ENCODE measurements around the gene XNDC1N.

The XNDC1N gene

DNA sequence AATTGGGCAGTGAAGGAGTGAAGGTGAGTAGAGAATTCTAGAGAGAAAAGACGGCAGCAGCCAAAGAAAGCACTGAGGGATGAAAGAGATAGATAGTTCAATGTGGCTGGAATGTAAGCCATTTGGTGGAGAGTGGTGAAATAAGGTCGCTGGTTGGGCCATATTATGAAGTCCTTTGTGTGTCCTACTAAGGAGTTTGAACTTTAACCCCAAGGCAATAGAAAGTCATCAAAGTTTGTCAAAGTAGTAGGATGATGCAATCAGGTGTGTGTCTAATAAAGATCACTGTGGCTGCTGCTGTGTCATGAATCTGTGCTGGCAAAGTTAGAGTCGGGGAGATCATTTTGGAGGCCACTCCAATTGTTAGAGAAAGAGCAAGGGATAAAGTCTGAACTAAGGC is 19.1 kb upstream of the XNDC1N start:
- no peak overlapping the region for H3K4me3 ChIP-seq (replicated peaks; ENCODE audit: low read depth, low read length)
- DNase-seq (ENCODE audit: low read depth), result no peak
- TF ChIP-seq, protein P1, sequence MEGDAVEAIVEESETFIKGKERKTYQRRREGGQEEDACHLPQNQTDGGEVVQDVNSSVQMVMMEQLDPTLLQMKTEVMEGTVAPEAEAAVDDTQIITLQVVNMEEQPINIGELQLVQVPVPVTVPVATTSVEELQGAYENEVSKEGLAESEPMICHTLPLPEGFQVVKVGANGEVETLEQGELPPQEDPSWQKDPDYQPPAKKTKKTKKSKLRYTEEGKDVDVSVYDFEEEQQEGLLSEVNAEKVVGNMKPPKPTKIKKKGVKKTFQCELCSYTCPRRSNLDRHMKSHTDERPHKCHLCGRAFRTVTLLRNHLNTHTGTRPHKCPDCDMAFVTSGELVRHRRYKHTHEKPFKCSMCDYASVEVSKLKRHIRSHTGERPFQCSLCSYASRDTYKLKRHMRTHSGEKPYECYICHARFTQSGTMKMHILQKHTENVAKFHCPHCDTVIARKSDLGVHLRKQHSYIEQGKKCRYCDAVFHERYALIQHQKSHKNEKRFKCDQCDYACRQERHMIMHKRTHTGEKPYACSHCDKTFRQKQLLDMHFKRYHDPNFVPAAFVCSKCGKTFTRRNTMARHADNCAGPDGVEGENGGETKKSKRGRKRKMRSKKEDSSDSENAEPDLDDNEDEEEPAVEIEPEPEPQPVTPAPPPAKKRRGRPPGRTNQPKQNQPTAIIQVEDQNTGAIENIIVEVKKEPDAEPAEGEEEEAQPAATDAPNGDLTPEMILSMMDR (IDR thresholded peaks at IDR 0.05; ENCODE audit: low read length, missing control alignments), result no peak

DNA sequence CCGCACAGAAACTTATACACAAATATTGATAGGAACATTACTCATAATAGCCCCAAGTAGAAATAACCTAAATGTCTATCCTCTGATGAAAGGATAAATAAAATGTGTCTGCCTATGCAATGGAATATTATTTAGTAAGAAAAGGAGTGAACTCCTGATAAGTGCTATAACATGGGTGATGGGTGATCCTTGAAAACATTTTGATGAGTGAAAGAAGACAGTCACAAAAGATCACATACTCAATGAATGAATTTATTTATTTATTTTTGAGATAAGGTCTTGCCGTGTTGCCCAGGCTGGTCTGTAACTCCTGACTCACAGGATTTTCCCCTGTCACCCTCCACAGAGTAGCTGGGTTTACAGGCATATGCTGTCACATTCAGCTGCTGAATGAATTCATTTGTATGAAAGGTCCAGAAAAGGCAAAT is 17.8 kb upstream of the XNDC1N start:
- peak; percentile 55 for DNase-seq (ENCODE audit: low read depth)
- no peak overlapping the region for H3K4me3 ChIP-seq (replicated peaks; ENCODE audit: low read depth, low read length)
- TF ChIP-seq, protein P1 (IDR thresholded peaks at IDR 0.05; ENCODE audit: low read length, missing control alignments), result no peak

DNA sequence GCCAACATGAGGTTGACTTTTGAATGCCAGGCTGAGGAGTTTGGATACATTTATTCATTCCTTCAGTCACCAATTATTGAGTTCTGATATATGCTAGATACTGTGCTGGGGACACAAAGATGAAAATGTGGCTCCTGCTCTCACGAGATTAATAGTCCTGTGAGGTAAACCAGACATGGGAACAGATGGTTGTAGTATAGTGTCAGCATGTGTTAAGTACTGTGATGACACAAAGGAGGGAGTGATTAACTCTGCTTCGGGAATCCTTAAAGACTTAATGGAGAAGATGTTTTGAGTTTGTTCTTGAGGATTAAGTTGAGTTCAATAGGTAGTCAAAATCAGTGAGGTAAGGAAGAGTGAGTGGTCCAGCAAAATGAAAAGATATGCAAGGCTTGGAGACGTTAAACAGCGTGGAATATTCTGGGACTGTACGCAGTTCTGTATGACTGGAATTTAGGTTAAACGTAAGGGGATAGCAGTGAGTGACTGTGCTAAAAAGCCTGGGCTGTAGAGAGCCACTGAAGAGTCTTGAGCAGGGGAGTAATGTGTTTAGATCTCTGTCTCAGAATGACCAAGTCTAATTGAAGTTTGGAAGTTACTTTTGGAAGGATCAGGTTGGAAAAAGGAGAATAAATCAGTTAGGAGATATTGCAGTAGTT is 12.3 kb upstream of the XNDC1N start:
- no peak for DNase-seq (ENCODE audit: low read depth)
- TF ChIP-seq, protein P1 (IDR thresholded peaks at IDR 0.05; ENCODE audit: low read length, missing control alignments), result no peak
- no peak overlapping the region for H3K4me3 ChIP-seq (replicated peaks; ENCODE audit: low read depth, low read length)

DNA sequence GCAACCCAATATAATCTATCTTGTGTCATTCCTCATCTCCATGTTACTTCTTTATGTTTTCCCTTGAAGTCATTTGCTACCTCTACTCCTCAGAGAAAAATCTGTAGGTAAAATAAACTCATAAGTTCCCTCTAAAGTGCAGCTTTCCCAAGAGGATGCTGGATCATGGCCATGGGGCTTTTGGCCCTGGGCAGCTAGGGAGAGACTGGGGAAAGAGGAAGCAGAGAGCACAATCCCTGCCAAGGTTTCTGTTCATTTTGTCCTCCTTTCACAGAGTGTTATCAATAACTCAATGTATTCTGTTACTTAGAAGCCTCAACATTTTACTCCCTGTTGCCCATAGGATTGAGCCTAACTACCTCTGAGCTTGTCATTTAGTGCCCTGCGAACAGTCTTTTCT is 9.4 kb upstream of the XNDC1N start:
- H3K4me3 ChIP-seq (replicated peaks; ENCODE audit: low read depth, low read length), result no peak overlapping the region
- DNase-seq (ENCODE audit: low read depth), result peak; percentile 35
- TF ChIP-seq, protein P1 (IDR thresholded peaks at IDR 0.05; ENCODE audit: low read length, missing control alignments), result no peak

DNA sequence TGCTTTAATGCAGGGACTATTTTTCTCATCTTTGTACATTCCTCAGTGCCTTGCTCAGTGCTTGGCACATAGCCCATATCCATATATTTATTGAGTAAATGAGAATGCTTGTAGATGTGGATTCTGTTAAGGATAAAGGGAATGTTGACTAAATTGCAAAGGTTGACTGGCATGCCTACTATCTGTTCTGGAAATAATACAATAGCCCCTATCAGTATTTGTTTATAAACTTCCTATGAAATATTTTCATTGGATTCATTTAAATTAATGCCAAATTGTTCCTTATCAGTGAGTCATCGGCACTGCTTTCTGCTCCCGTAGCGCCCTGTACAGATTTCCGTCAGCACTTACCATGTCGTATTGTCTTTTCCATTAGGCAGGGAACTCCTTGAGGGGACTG is 8.4 kb upstream of the XNDC1N start:
- no peak overlapping the region for H3K4me3 ChIP-seq (replicated peaks; ENCODE audit: low read depth, low read length)
- TF ChIP-seq, protein P1 (IDR thresholded peaks at IDR 0.05; ENCODE audit: low read length, missing control alignments), result no peak
- DNase-seq (ENCODE audit: low read depth), result peak; percentile 69

DNA sequence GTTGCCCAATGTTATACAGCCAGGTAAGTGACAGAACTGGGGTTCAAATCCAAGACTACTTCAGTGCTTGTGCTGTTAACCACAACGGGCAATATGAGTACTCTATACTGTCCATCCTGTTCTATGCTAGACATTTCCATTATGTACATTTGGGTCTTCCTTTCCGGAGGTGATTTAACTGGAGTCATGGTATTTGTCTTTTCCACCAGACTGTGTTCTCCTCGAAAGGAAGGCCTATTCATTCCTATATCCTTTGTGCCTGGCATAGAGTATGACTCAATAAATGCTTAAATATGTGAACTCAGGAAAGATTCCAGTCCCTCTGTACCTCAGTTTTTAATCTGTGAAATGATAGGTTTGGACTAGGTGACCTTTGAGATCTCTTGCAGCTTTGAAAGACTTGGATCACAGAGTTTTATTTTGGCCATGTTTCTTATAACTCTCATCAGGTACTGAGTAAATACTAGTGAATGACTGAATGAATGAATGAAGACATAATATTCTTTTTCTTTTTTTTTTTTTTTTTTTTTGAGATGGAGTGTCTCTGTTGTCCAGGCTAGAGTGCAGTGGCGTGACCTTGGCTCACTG is 7.0 kb upstream of the XNDC1N start:
- TF ChIP-seq, protein P1 (IDR thresholded peaks at IDR 0.05; ENCODE audit: low read length, missing control alignments), result no peak
- H3K4me3 ChIP-seq (replicated peaks; ENCODE audit: low read depth, low read length), result no peak overlapping the region
- DNase-seq (ENCODE audit: low read depth), result no peak

DNA sequence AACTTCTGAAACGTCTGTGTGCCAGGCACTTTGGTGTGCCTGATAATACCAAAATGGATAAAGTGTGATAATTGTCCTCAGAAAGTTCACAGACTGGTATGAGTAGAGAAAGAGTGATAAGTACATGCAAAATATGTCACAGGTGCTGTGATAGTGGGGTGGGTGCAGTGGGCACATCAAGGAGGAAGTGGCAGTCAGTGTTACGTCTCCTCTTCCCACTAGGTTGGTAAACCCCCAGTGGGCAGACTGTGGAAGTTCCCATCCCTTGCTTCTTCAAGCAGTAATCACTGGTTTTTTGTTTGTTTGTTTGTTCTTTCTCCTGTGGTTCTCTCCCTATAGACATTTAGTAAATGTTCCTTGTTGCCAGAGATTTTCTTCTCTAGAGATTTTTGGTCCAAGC is 5.8 kb upstream of the XNDC1N start:
- H3K4me3 ChIP-seq (replicated peaks; ENCODE audit: low read depth, low read length), result no peak overlapping the region
- TF ChIP-seq, protein P1 (IDR thresholded peaks at IDR 0.05; ENCODE audit: low read length, missing control alignments), result no peak
- DNase-seq (ENCODE audit: low read depth), result no peak

Measured in fibroblast of pulmonary artery (primary cell).